ENCODE data around the gene ANKRD1. TPM values are rescaled to one million over a fixed set of nuclear protein-coding genes. Genes with fewer than 3 reads are reported as not detected.
A peak's percentile ranks its signal among the peaks of the same experiment; 100 is the strongest.

ANKRD1 gene
- total and polyA plus RNA-seq, 2 donors (not counting 3 experiments of a cell fraction or from before 2014, with no cell fraction given) = 593 to 664 TPM

DNA sequence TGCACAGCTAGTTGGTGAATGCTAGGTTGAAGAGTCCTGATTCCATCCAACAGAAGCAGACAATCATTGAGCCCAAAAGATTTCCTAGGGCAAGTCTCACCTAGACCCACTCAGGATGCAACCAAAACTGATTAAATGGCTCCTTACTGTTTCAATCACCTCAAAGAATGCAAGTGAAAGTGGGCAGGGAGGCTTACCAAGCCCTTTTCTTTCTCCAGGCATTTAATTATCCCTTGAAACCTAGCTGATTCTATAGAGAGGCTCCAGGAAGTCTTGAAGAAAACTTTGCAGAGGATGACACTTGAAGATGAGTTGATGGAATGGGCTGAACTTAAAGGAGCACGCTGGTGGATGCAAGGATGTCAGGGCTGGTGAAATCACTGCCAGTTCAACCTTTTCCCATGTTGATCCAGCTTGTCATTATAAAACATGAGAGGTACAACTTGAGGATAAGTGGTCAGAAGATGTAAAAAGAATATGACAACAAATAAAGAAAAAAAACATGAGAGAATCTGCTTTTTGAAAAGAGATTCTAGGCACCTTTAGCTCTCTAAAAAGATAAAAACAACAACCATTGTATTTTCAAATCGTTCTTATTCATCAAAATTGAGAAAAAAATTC lies 2.3 kb upstream of the ANKRD1 start:
- peaks cover 28% of the 10 kb centered on the region for H3K79me2 ChIP-seq (ENCODE audit: control insufficient read depth, insufficient read depth, low read length)
- H3K36me3 ChIP-seq (ENCODE audit: control insufficient read depth in 2 of 2, extremely low read depth in 1 of 2, insufficient read depth in 2 of 2, low read length in 2 of 2) = peaks cover 0 to 13% of the 10 kb centered on the region in 2 experiments
- dilution Hi-C loops (cut with MboI; ENCODE audit: extremely low pct_ligation_motif_present, low sequenced_read_pairs) (no loop called here), intact Hi-C loops (cut with micrococcal nuclease) (no loop called here)
- POLR2A ChIA-PET = interaction anchor here (3.2 kb wide), 1 partner anchor 7 kb away, joined by 71 read pairs; no protein-coding TSS in a partner anchor
- CTCF ChIA-PET = interaction anchor here (1.0 to 4.7 kb wide), 5 partner anchors 10 to 83 kb away, joined by 3 to 27 read pairs (median 5); no protein-coding TSS in a partner anchor
- H3K9me3 ChIP-seq (replicated peaks; ENCODE audit: control insufficient read depth, insufficient read depth, low read length) = no peaks in the 10 kb centered on the region
- peaks cover 23% of the 10 kb centered on the region for H3K4me1 ChIP-seq (ENCODE audit: control insufficient read depth, extremely low read depth, insufficient read depth, low read length)
- FAIRE-seq (no peak), DNase-seq (ENCODE audit: low read depth, low spot score) (no peak)
- H3K4me2 ChIP-seq (ENCODE audit: insufficient read depth, low read length) = no peak overlapping the region
- TF ChIP-seq EZH2 (IDR thresholded peaks at IDR 0.05; ENCODE audit: borderline replicate concordance, low read depth, low read length, severe bottlenecking) (no peak), GATA2 (IDR thresholded peaks at IDR 0.05; ENCODE audit: insufficient read depth, insufficient read length, low read depth, low read length) (no peak), FOS (IDR thresholded peaks at IDR 0.05; ENCODE audit: borderline replicate concordance, insufficient read depth, low read length) (no peak), POLR2AphosphoS5 (IDR thresholded peaks at IDR 0.05; ENCODE audit: insufficient read depth, low read depth, low read length) (no peak), MYC (IDR thresholded peaks at IDR 0.05; ENCODE audit: low read depth, low read length) (no peak)
- H3K27ac ChIP-seq (ENCODE audit: insufficient read depth, low read depth, low read length) = no peak overlapping the region
- no peak overlapping the region for H3K9ac ChIP-seq (replicated peaks; ENCODE audit: extremely low read depth, insufficient read depth, low read length)
- BruUV-seq (replicated peaks) = no TSS peak
- H3K27me3 ChIP-seq (ENCODE audit: control insufficient read depth in 2 of 2, insufficient read depth in 2 of 2, low read length in 2 of 2) = no peaks in the 10 kb centered on the region
- H2AFZ ChIP-seq (ENCODE audit: low read depth, low read length) = no peak overlapping the region
- no peak overlapping the region for H3K4me3 ChIP-seq (replicated peaks in 1 of 3; ENCODE audit: insufficient read depth in 1 of 3, low read depth in 1 of 3, low read length in 3 of 3)
- no peaks in the 10 kb centered on the region for H4K20me1 ChIP-seq (replicated peaks; ENCODE audit: control insufficient read depth, extremely low read depth, insufficient read depth, low read length)
- H3K9me1 ChIP-seq (replicated peaks; ENCODE audit: control insufficient read depth, extremely low read depth, insufficient read depth, low read length) = no peaks in the 10 kb centered on the region

DNA sequence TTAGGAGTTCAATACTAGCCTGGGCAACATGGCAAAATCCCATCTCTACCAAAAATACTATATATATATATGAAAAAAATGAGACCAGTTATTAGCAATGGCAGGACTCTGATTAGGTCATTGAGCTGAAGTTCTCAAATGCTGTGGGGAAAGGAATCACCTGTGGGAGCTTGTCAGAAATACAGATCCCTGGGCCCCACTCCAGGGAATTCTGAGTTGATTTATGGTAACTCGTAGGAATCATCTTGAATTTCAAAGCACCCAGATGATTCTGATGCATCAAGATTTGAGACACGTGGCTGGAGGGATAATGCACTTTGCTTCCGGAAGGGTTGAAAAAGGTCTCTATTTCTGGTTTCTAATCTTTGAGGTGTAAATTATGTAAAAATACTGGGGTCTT lies 1.0 kb upstream of the ANKRD1 start:
- Histone ChIP-seq H3K9me1 (replicated peaks; ENCODE audit: control insufficient read depth, extremely low read depth, insufficient read depth, low read length) (no peaks in the 10 kb centered on the region), H2AFZ (ENCODE audit: low read depth, low read length) (no peak overlapping the region), H3K27me3 (ENCODE audit: control insufficient read depth in 2 of 2, insufficient read depth in 2 of 2, low read length in 2 of 2) (no peaks in the 10 kb centered on the region), H3K79me2 (ENCODE audit: control insufficient read depth, insufficient read depth, low read length) (peaks cover 41% of the 10 kb centered on the region), H3K9me3 (replicated peaks; ENCODE audit: control insufficient read depth, insufficient read depth, low read length) (no peaks in the 10 kb centered on the region), H3K27ac (ENCODE audit: insufficient read depth, low read depth, low read length) (peak overlapping the region; percentile 82), H3K4me1 (ENCODE audit: control insufficient read depth, extremely low read depth, insufficient read depth, low read length) (peaks cover 21% of the 10 kb centered on the region), H4K20me1 (replicated peaks; ENCODE audit: control insufficient read depth, extremely low read depth, insufficient read depth, low read length) (no peaks in the 10 kb centered on the region), H3K36me3 (ENCODE audit: control insufficient read depth in 2 of 2, extremely low read depth in 1 of 2, insufficient read depth in 2 of 2, low read length in 2 of 2) (peaks cover 0 to 22% of the 10 kb centered on the region in 2 experiments), H3K9ac (replicated peaks; ENCODE audit: extremely low read depth, insufficient read depth, low read length) (peak overlapping the region; percentile 62), H3K4me3 (replicated peaks in 1 of 3; ENCODE audit: insufficient read depth in 1 of 3, low read depth in 1 of 3, low read length in 3 of 3) (peak overlapping the region in 1 of 3 experiments; percentile 98), H3K4me2 (ENCODE audit: insufficient read depth, low read length) (peak overlapping the region; percentile 46)
- intact Hi-C loops (cut with micrococcal nuclease) (loop anchor here (1.0 to 2.0 kb wide), 5 partner anchors 9 to 488 kb away; partner anchors contain the start of gene HECTD2), dilution Hi-C loops (cut with MboI; ENCODE audit: extremely low pct_ligation_motif_present, low sequenced_read_pairs) (no loop called here)
- CTCF ChIA-PET = interaction anchor here (1.0 to 4.7 kb wide), 6 partner anchors 8 to 329 kb away, joined by 3 to 27 read pairs (median 12); no protein-coding TSS in a partner anchor
- no peak for FAIRE-seq
- DNase-seq (ENCODE audit: low read depth, low spot score) = no peak
- TSS peak; percentile 43 for BruUV-seq (replicated peaks)
- POLR2A ChIA-PET = interaction anchor here (0.6 to 3.2 kb wide), 3 partner anchors 9 to 325 kb away, joined by 3 to 71 read pairs (median 22); no protein-coding TSS in a partner anchor
- TF ChIP-seq, protein P1, sequence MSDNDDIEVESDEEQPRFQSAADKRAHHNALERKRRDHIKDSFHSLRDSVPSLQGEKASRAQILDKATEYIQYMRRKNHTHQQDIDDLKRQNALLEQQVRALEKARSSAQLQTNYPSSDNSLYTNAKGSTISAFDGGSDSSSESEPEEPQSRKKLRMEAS (IDR thresholded peaks at IDR 0.05; ENCODE audit: insufficient read depth, insufficient read length) = no peak
- TF ChIP-seq POLR2AphosphoS5 (IDR thresholded peaks at IDR 0.05; ENCODE audit: insufficient read depth, low read depth, low read length) (no peak), MYC (IDR thresholded peaks at IDR 0.05; ENCODE audit: low read depth, low read length) (no peak), FOS (IDR thresholded peaks at IDR 0.05; ENCODE audit: borderline replicate concordance, insufficient read depth, low read length) (no peak), EZH2 (IDR thresholded peaks at IDR 0.05; ENCODE audit: borderline replicate concordance, low read depth, low read length, severe bottlenecking) (no peak), POLR2A (IDR thresholded peaks at IDR 0.05; ENCODE audit: low read depth, low read length) (no peak), GATA2 (IDR thresholded peaks at IDR 0.05; ENCODE audit: insufficient read depth, insufficient read length, low read depth, low read length) (no peak), JUN (IDR thresholded peaks at IDR 0.05; ENCODE audit: borderline replicate concordance, insufficient read depth, insufficient read length, low read depth) (no peak)
- TF ChIP-seq, protein P2, sequence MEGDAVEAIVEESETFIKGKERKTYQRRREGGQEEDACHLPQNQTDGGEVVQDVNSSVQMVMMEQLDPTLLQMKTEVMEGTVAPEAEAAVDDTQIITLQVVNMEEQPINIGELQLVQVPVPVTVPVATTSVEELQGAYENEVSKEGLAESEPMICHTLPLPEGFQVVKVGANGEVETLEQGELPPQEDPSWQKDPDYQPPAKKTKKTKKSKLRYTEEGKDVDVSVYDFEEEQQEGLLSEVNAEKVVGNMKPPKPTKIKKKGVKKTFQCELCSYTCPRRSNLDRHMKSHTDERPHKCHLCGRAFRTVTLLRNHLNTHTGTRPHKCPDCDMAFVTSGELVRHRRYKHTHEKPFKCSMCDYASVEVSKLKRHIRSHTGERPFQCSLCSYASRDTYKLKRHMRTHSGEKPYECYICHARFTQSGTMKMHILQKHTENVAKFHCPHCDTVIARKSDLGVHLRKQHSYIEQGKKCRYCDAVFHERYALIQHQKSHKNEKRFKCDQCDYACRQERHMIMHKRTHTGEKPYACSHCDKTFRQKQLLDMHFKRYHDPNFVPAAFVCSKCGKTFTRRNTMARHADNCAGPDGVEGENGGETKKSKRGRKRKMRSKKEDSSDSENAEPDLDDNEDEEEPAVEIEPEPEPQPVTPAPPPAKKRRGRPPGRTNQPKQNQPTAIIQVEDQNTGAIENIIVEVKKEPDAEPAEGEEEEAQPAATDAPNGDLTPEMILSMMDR (IDR thresholded peaks at IDR 0.05; ENCODE audit: extremely low read depth in 1 of 2, insufficient read depth in 1 of 2, low read depth in 1 of 2, low read length in 2 of 2) = no peak
